HepG2 (cell line): ENCODE data around the gene IPCEF1. TPM values are rescaled to one million over a fixed set of nuclear protein-coding genes. Genes with fewer than 3 reads are reported as not detected.
A peak's percentile ranks its signal among the peaks of the same experiment; 100 is the strongest.

Source experiments
- ATAC-seq: fragments of 200-7000 bp; cut with Tn5 transposase; 3 replicates; pipeline ENCODE4 v1.9.1; 2020; ENCODE audit warnings: mild to moderate bottlenecking, moderate library complexity
- BruUV-seq: library from RNA; stranded (reverse); fragments of 400-500 nt; replicated peaks from 2 replicates; lab custom pipeline; 2021; lab: Mats Ljungman, UMichigan
- CTCF ChIA-PET: fragments of 300-600 bp; formaldehyde crosslinking; extraction: SDS; loops from one replicate; lab custom pipeline; 2021; ENCODE audit warnings: low total read pairs, inconsistent platforms, low intra/inter-chr PET ratio; lab: Yijun Ruan, JAX
- POLR2A ChIA-PET: fragments of 350-600 bp; sonication (Branson Sonifier 250); formaldehyde crosslinking; loops from one replicate; lab custom pipeline; 2020; ENCODE audit warnings: antibody characterized with exemption, inconsistent platforms; lab: Yijun Ruan, JAX
- DNase-seq: peaks from one replicate; pipeline ENCODE4 v3.0.0-alpha.2; 2015; ENCODE audit warnings: low spot score
- FAIRE-seq: peaks from 3 replicates; lab custom pipeline; 2011; peaks lifted over from hg19 to GRCh38; lab: Jason Lieb, UNC
- H2AFZ ChIP-seq: one replicate; pipeline ENCODE4 v1.6.1; 2011; ENCODE audit warnings: low read length, inconsistent platforms
- H3K27ac ChIP-seq: fragments of 300-600 bp; 3 replicates; pipeline ENCODE4 v1.8.0; 2011; ENCODE audit warnings: mixed run types, mild to moderate bottlenecking, mixed read lengths, low read length, inconsistent platforms; ENCODE audit not compliant: insufficient read depth; ENCODE audit errors: extremely low read length
- H3K27me3 ChIP-seq, 2 experiments: fragments of 200-600 bp in 1 of 2; 2 replicates in 1 of 2; 3 replicates in 1 of 2; pipeline versions ENCODE4 v1.6.0 to v1.8.0; 2011; ENCODE audit warnings: low read length in 2 of 2, mild to moderate bottlenecking in 2 of 2, moderate library complexity in 2 of 2, inconsistent platforms in 1 of 2; ENCODE audit not compliant: insufficient read depth in 2 of 2, control insufficient read depth in 1 of 2
- H3K36me3 ChIP-seq, 2 experiments: fragments of 200-600 bp in 1 of 2; replicated peaks in 1 of 2; 2 replicates in 1 of 2; 3 replicates in 1 of 2; pipeline versions ENCODE4 v1.5.1 to v1.8.0; 2011; ENCODE audit warnings: low read length in 2 of 2, inconsistent platforms in 1 of 2; ENCODE audit not compliant: insufficient read depth in 2 of 2, control insufficient read depth in 1 of 2
- H3K4me1 ChIP-seq: 2 replicates; pipeline ENCODE4 v1.5.1; 2012; ENCODE audit warnings: low read length, inconsistent platforms; ENCODE audit not compliant: insufficient read depth
- H3K4me2 ChIP-seq: 2 replicates; pipeline ENCODE4 v1.6.0; 2011; ENCODE audit warnings: low read depth, low read length, inconsistent platforms
- H3K4me3 ChIP-seq, 3 experiments: fragments of 200-600 bp in 1 of 3; sonication (generic), shearing (Covaris generic) in 1 of 3; replicated peaks in 1 of 3; 2 replicates each; pipeline ENCODE4 v1.5.1; 2011 to 2016; ENCODE audit warnings: low read length in 3 of 3, inconsistent platforms in 2 of 3, low read depth in 2 of 3, mild to moderate bottlenecking in 2 of 3, control low read depth in 1 of 3, mixed read lengths in 1 of 3; ENCODE audit not compliant: insufficient read depth in 1 of 3
- H3K79me2 ChIP-seq: one replicate; pipeline ENCODE4 v1.6.1; 2011; ENCODE audit warnings: low read length, inconsistent platforms; ENCODE audit not compliant: insufficient read depth
- H3K9ac ChIP-seq: 2 replicates; pipeline ENCODE4 v1.6.0; 2011; ENCODE audit warnings: mild to moderate bottlenecking, low read depth, low read length, inconsistent platforms; ENCODE audit not compliant: insufficient read depth
- H3K9me3 ChIP-seq: 2 replicates; pipeline ENCODE4 v1.5.1; 2012; ENCODE audit warnings: mild to moderate bottlenecking, low read length
- H4K20me1 ChIP-seq: 2 replicates; pipeline ENCODE4 v1.6.0; 2011; ENCODE audit warnings: inconsistent platforms, mild to moderate bottlenecking, low read length, moderate library complexity; ENCODE audit not compliant: insufficient read depth
- ARNT2 ChIP-seq: sonication (generic); formaldehyde crosslinking; IDR thresholded peaks from 2 replicates; pipeline ENCODE4 v1.8.0; 2022; ENCODE audit warnings: mild to moderate bottlenecking, low read depth, missing genetic modification reagents, moderate library complexity
- ATF5 ChIP-seq: sonication (generic); formaldehyde crosslinking; IDR thresholded peaks from 2 replicates; pipeline ENCODE4 v1.4.0; 2020; ENCODE audit warnings: mild to moderate bottlenecking, low read depth, missing genetic modification reagents
- CEBPB ChIP-seq: IDR thresholded peaks from 2 replicates; pipeline ENCODE4 v1.6.1; 2011; ENCODE audit warnings: low read depth, low read length, improper control_type of control experiment, borderline replicate concordance
- ELF1 ChIP-seq: sonication (generic); formaldehyde crosslinking; IDR thresholded peaks from 2 replicates; pipeline ENCODE4 v1.4.0; 2020; ENCODE audit warnings: missing genetic modification reagents
- MAFK ChIP-seq, 2 experiments: IDR thresholded peaks in 1 of 2; conservative IDR thresholded peaks in 1 of 2; 2 replicates each; pipeline ENCODE4 v1.6.1; 2011; ENCODE audit warnings: improper control_type of control experiment in 2 of 2, low read length in 2 of 2
- MTA3 ChIP-seq: sonication (generic); formaldehyde crosslinking; IDR thresholded peaks from 2 replicates; pipeline ENCODE4 v1.4.0; 2020; ENCODE audit warnings: missing genetic modification reagents
- NFYB ChIP-seq: sonication (generic); formaldehyde crosslinking; IDR thresholded peaks from 2 replicates; pipeline ENCODE4 v1.4.0; 2020; ENCODE audit warnings: missing genetic modification reagents
- ZBTB33 ChIP-seq: sonication (generic); formaldehyde crosslinking; IDR thresholded peaks from 2 replicates; pipeline ENCODE4 v1.4.0; 2020; ENCODE audit warnings: missing genetic modification reagents
- ZFP90 ChIP-seq: sonication (generic); formaldehyde crosslinking; IDR thresholded peaks from 2 replicates; pipeline ENCODE4 v1.8.0; 2022; ENCODE audit warnings: missing genetic modification reagents, mild to moderate bottlenecking, inconsistent platforms, borderline replicate concordance
- ZIK1 ChIP-seq: sonication (generic); formaldehyde crosslinking; IDR thresholded peaks from 2 replicates; pipeline ENCODE4 v1.5.0; 2020; ENCODE audit warnings: mild to moderate bottlenecking, low read depth, missing genetic modification reagents, borderline replicate concordance
- ZNF501 ChIP-seq: sonication (generic); formaldehyde crosslinking; IDR thresholded peaks from 2 replicates; pipeline ENCODE4 v1.5.1; 2020; ENCODE audit warnings: mild to moderate bottlenecking, moderate library complexity, missing genetic modification reagents
- WGBS: methylation state at CpG from one replicate; pipeline ENCODE4 v1.1.6; 2017; ENCODE audit warnings: low lambda C conversion rate; 5-methylcytosine and 5-hydroxymethylcytosine counted together
- in situ Hi-C: cut with HindIII; loops from 2 replicates; pipeline ENCODE4 v1.10.0; 2017; ENCODE audit warnings: low pct_unique_long_range_greater_than_20kb; ENCODE audit not compliant: extremely low pct_ligation_motif_present
- intact Hi-C: fragments of 100-400 bp; cut with micrococcal nuclease; formaldehyde crosslinking; loops from one replicate; pipeline ENCODE4 v1.10.0; 2022; ENCODE audit not compliant: unreplicated experiment
- polyA plus RNA-seq, 8 experiments: library from polyadenylated mRNA; depleted of rRNA in 3 of 8; stranded (reverse) in 7 of 8; unstranded in 1 of 8; fragments of >200 nt; fragmentation: Illumina TruSeq in 4 of 8; extraction: Trizol in 4 of 8; gene quantifications; 2 replicates each; pipeline versions ENCODE4 v1.2.1 to v1.2.3, GENCODE V29; 2011 to 2016; ENCODE audit warnings: low read depth in 4 of 8, missing spikeins in 1 of 8, mixed read lengths in 1 of 8; ENCODE audit not compliant: insufficient read depth in 1 of 8
- total RNA-seq, 5 experiments: library from RNA; depleted of rRNA; stranded (reverse); fragments of >200 nt; fragmentation: Illumina TruSeq; extraction: Trizol; gene quantifications; 2 replicates each; pipeline ENCODE4 v1.2.3, GENCODE V29; 2016; ENCODE audit warnings: low read depth in 1 of 5

The IPCEF1 gene
- total and polyA plus RNA-seq, 2 of the 13 experiments (the other 11 are each of a cell fraction or from before 2014, with no cell fraction given) = 0.03 TPM; not detected in 1

- intact Hi-C loops = no loop called here
- no peaks in the 10 kb centered on the region for H3K4me1 ChIP-seq
- H3K36me3 ChIP-seq = no peaks in the 10 kb centered on the region
- H4K20me1 ChIP-seq = no peaks in the 10 kb centered on the region
- H3K4me2 ChIP-seq = no peak overlapping the region
- peaks cover 9% of the 10 kb centered on the region; the same call in 1 of the 2 replicates for H3K9me3 ChIP-seq
- BruUV-seq = no TSS peak
- CTCF ChIA-PET = no interaction called here
- no peak for ATAC-seq
- no peak overlapping the region for H2AFZ ChIP-seq
- TF ChIP-seq ZNF501 (CRISPR knock-in tag) (no peak), CEBPB (peak; percentile 50)
- WGBS = 2% methylated on average over 2 of the region's 2 CpGs
- H3K79me2 ChIP-seq = no peaks in the 10 kb centered on the region
- H3K27me3 ChIP-seq = no peaks in the 10 kb centered on the region
- POLR2A ChIA-PET = no interaction called here
- H3K9ac ChIP-seq = no peak overlapping the region
- DNase-seq = no peak
- in situ Hi-C loops = no loop called here
- no peak overlapping the region for H3K4me3 ChIP-seq
- no peak overlapping the region for H3K27ac ChIP-seq
- no peak for FAIRE-seq
Measured at GRCh38 chr6:154122195-154122925, 234.2 kb downstream of the IPCEF1 start.

- DNase-seq (no peak), ATAC-seq (no peak), FAIRE-seq (no peak)
- Histone ChIP-seq H3K27me3 (no peaks in the 10 kb centered on the region), H3K4me2 (no peak overlapping the region), H3K9me3 (0 out of 2 replicates have a peak, but pooled peaks cover 4% of the 10 kb centered on the region), H4K20me1 (no peaks in the 10 kb centered on the region), H3K36me3 (no peaks in the 10 kb centered on the region), H3K27ac (no peak overlapping the region), H3K9ac (no peak overlapping the region), H2AFZ (no peak overlapping the region), H3K4me3 (no peak overlapping the region), H3K4me1 (no peaks in the 10 kb centered on the region), H3K79me2 (no peaks in the 10 kb centered on the region)
- in situ Hi-C loops = no loop called here
- BruUV-seq = no TSS peak
- 0% methylated on average over 4 of the region's 4 CpGs for WGBS
- TF ChIP-seq CEBPB (no peak), NFYB (no peak), ZBTB33 (no peak), ELF1 (CRISPR knock-in tag) (no peak), MTA3 (no peak), MAFK (conservative IDR thresholded peaks at IDR 0.05 in 1 of 2, IDR thresholded peaks at IDR 0.05 in 1 of 2; ENCODE audit: low read length in 2 of 2) (no peak), ATF5 (CRISPR knock-in tag) (no peak), ZIK1 (CRISPR knock-in tag) (no peak), ZFP90 (CRISPR knock-in tag) (no peak), ARNT2 (CRISPR knock-in tag) (no peak)
- CTCF ChIA-PET = no interaction called here
- intact Hi-C loops = no loop called here
- POLR2A ChIA-PET = no interaction called here
Measured at GRCh38 chr6:154117485-154117884, 239.1 kb downstream of the IPCEF1 start.
